Activated T-helper 1 cell treated with anti-CD3 and anti-CD28 coated beads, Interleukin-2, amount 50 U/mL, for 16 hours (primary cell): ENCODE measurements around the gene FANCD2.
"Not testable (repeated sequence)": the region's sequence is repeated elsewhere in the genome, so short reads cannot be mapped to it uniquely, and the experiment has no call there.

ENCODE experiments used
- DNase-seq, 2 donors: peaks; one replicate each; pipeline ENCODE4 v3.0.0-alpha.2; 2020; ENCODE audit warnings: low read depth in 1 of 2, low spot score in 1 of 2

FANCD2 gene

GRCh38 chr3:10012106-10012505 lies 14.1 kb upstream of the FANCD2 start:
- DNase-seq = no peak

- no peak for DNase-seq
Observed at GRCh38 chr3:10015461-10015904, 10.8 kb upstream of the FANCD2 start.

GRCh38 chr3:10017636-10018292 lies 8.5 kb upstream of the FANCD2 start:
- no peak for DNase-seq

- DNase-seq = not testable (repeated sequence)
Observed at GRCh38 chr3:10018806-10019205, 7.4 kb upstream of the FANCD2 start.

- DNase-seq = no peak
Observed at GRCh38 chr3:10019326-10019725, 6.9 kb upstream of the FANCD2 start.

- no peak for DNase-seq
Observed at GRCh38 chr3:10021856-10022775, 4.1 kb upstream of the FANCD2 start.

- DNase-seq = no peak
Observed at GRCh38 chr3:10023587-10024310, 2.5 kb upstream of the FANCD2 start.

- no peak for DNase-seq
Observed at GRCh38 chr3:10025205-10026083, 793 bp upstream of the FANCD2 start.

- DNase-seq = no peak
Observed at GRCh38 chr3:10041034-10041433, 14.8 kb downstream of the FANCD2 start.

GRCh38 chr3:10047876-10048275 lies 21.6 kb downstream of the FANCD2 start:
- DNase-seq = no peak

- DNase-seq = not testable (repeated sequence)
Observed at GRCh38 chr3:10053054-10053453, 26.8 kb downstream of the FANCD2 start.

- no peak for DNase-seq
Observed at GRCh38 chr3:10055097-10055496, 28.9 kb downstream of the FANCD2 start.

- not testable (repeated sequence) for DNase-seq
Observed at GRCh38 chr3:10070077-10070476, 43.8 kb downstream of the FANCD2 start.

- no peak for DNase-seq
Observed at GRCh38 chr3:10074666-10075065, 48.4 kb downstream of the FANCD2 start.

GRCh38 chr3:10081871-10082270 lies 55.6 kb downstream of the FANCD2 start:
- DNase-seq = no peak

GRCh38 chr3:10085738-10086137 lies 59.5 kb downstream of the FANCD2 start:
- DNase-seq = no peak

- no peak for DNase-seq
Observed at GRCh38 chr3:10088256-10088655, 62.0 kb downstream of the FANCD2 start.

GRCh38 chr3:10090179-10090578 lies 63.9 kb downstream of the FANCD2 start:
- no peak for DNase-seq

GRCh38 chr3:10090774-10091173 lies 64.5 kb downstream of the FANCD2 start:
- DNase-seq = not testable (repeated sequence)

GRCh38 chr3:10091387-10091786 lies 65.2 kb downstream of the FANCD2 start:
- DNase-seq = not testable (repeated sequence)

- no peak for DNase-seq
Observed at GRCh38 chr3:10093678-10094077, 67.4 kb downstream of the FANCD2 start.
